Spleen (tissue), 7 donors: Measurements from ENCODE around the gene KCNN2.

Source experiments
- CTCF ChIP-seq, 11 experiments: fragments of 200-600 bp in 7 of 11; fragments of 450-650 bp in 4 of 11; sonication (generic) in 4 of 11; IDR thresholded peaks in 8 of 11; conservative IDR thresholded peaks in 3 of 11; 1 replicate in 7 of 11; 2 replicates in 4 of 11; pipeline versions ENCODE4 v1.4.0 to v1.8.0; 2016 to 2021; ENCODE audit warnings: antibody characterized with exemption in 11 of 11, inconsistent platforms in 4 of 11, mild to moderate bottlenecking in 1 of 11
- POLR2A ChIP-seq, 3 donors: fragments of 450-650 bp; IDR thresholded peaks; one replicate each; pipeline ENCODE4 v1.5.1; 2017; ENCODE audit warnings: antibody characterized with exemption in 3 of 3, mild to moderate bottlenecking in 1 of 3
- donor health status: DM: no; HTN: no; CAD: no; lungs with moderate emphysema.
- donor health status: DM: no; HTN: no; CAD: no.
- donor health status: DM: no; HTN: no; CAD: no.

GRCh38 chr5:114363837-114364236 is 2.0 kb downstream of the KCNN2 start:
- TF ChIP-seq POLR2A (IDR thresholded peaks at IDR 0.05) = no peak
- TF ChIP-seq CTCF (IDR thresholded peaks at IDR 0.05 in 8 of 11, conservative IDR thresholded peaks at IDR 0.05 in 3 of 11) = no peak
